ENCODE measurements around the gene STX16.

DNA sequence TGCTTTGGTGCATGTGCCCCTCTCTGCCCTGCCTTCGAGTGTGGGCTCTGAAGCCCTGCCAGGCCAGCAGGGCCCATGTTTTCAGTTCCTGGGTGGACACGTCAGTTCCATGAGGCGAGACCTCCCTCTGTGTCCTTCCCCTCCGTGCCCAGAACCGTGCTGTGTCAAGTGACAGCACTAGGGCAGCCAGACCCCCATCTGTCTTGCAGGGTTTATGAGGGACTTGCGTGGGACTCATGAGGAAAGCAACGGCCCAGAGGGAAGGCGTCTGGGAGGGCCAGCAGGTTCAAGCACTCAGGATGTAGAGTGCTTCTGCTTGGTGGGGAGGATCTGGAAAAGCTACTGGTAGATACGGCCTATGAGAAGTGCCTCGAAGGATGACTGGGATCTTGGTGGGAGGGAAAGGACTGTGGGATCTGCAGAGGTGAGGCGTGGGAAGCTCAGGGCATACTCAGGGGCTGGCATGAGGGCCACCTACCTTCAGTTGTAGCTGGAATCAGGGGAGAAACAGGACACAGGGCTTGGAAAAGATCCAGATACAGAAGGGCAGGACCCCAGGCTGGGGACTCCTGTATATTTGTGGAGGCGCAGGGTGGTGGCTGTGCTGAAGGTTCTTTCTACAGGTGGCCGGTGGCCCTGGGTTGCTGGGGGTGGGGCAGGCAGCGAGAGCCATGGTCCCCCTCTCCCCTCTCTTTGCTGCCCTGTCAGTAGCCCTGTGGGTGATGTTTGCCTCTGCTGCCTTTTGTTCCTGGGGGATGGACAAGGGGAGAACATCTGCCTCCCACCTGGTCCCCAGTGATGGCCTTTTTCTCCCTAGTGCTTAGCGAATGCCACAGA, 47.0 kb downstream of the STX16 start:
- TF ChIP-seq PATZ1 (CRISPR knock-in tag; IDR thresholded peaks at IDR 0.05; ENCODE audit: borderline replicate concordance) (no peak), POU6F1 (CRISPR knock-in tag; IDR thresholded peaks at IDR 0.05; ENCODE audit: borderline replicate concordance, low read depth) (no peak), ZC3H10 (CRISPR knock-in tag; IDR thresholded peaks at IDR 0.05) (no peak), ZNF565 (CRISPR knock-in tag; conservative IDR thresholded peaks at IDR 0.05; ENCODE audit: low read depth) (no peak)

All from SK-N-SH treated with all-trans-retinoic acid at 6 μM for 48 hours (cell line).